Ishikawa (cell line): ENCODE data around the gene AHCYL2.

Experiments used
- CEBPB ChIP-seq: IDR thresholded peaks from 2 replicates; pipeline ENCODE4 v1.6.1; 2012
- CREB1 ChIP-seq: IDR thresholded peaks from 2 replicates; pipeline ENCODE4 v1.6.1; 2012; ENCODE audit warnings: low read depth
- EGR1 ChIP-seq: IDR thresholded peaks from 2 replicates; pipeline ENCODE4 v1.6.1; 2012
- EP300 ChIP-seq: IDR thresholded peaks from 2 replicates; pipeline ENCODE4 v1.6.1; 2012; ENCODE audit warnings: borderline replicate concordance
- FOXM1 ChIP-seq: IDR thresholded peaks from 2 replicates; pipeline ENCODE4 v1.6.1; 2012; ENCODE audit warnings: low read depth, borderline replicate concordance
- NFIC ChIP-seq: IDR thresholded peaks from 2 replicates; pipeline ENCODE4 v1.6.1; 2012
- RAD21 ChIP-seq: IDR thresholded peaks from 2 replicates; pipeline ENCODE4 v1.6.1; 2012; ENCODE audit warnings: low read depth
- TAF1 ChIP-seq: IDR thresholded peaks from 2 replicates; pipeline ENCODE4 v1.6.1; 2012; ENCODE audit warnings: low read depth, mild to moderate bottlenecking
- TCF12 ChIP-seq: IDR thresholded peaks from 2 replicates; pipeline ENCODE4 v1.6.1; 2012; ENCODE audit warnings: low read depth
- TEAD4 ChIP-seq: IDR thresholded peaks from 2 replicates; pipeline ENCODE4 v1.6.1; 2012
- YY1 ChIP-seq: IDR thresholded peaks from 2 replicates; pipeline ENCODE4 v1.6.1; 2012; ENCODE audit warnings: low read depth
- ZBTB7A ChIP-seq: IDR thresholded peaks from 2 replicates; pipeline ENCODE4 v1.6.1; 2012; ENCODE audit warnings: low read depth
- TF ChIP-seq, protein P1 (sequence below): IDR thresholded peaks from 2 replicates; pipeline ENCODE4 v1.6.1; 2012
- TF ChIP-seq, protein P2 (sequence below): IDR thresholded peaks from 2 replicates; pipeline ENCODE4 v1.6.1; 2012
- TF ChIP-seq, protein P3 (sequence below): IDR thresholded peaks from 2 replicates; pipeline ENCODE4 v1.6.1; 2012; ENCODE audit warnings: low read depth, mild to moderate bottlenecking

The AHCYL2 gene

DNA sequence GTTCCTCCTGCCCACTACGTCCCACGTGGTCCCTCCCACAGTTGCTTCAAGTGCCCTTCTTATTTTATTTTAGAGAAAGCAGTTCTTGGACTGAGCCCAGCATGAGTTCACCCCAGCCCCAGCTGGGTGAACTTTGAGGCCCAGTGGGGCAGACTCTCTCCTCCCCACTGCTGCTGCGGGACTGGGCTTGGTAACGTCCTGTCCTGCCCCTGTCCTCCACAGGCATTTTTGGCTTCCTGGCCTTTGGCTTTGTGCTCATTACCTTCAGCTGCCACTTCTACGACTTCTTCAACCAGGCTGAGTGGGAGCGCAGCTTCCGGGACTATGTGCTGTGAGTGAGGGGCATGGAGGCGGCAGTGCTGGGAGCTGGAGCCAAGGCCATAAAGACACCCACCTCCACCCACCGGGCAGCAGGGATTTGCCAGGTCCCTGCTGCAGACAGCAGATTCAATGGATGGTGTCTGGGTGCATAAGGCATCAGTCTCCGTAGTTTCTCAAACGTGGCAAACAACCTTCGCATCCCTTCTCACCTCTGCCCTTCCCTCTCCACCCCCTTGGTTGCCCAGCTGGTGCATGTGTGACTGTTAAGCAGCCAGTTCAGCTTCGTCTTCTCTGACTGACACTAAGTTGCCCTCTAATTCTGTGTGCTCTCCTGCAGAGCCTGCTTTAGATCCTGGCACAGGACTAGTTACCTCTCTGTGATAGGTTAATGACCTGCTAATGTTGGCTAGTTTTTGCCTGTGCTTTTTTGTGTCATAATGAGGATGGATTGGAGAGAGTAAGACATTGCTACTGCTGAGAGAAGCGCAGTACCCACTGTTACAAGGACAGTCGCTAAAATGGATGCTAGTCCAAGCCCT, 15.5 kb upstream of the AHCYL2 start:
- TF ChIP-seq YY1 (no peak), CREB1 (no peak)

DNA sequence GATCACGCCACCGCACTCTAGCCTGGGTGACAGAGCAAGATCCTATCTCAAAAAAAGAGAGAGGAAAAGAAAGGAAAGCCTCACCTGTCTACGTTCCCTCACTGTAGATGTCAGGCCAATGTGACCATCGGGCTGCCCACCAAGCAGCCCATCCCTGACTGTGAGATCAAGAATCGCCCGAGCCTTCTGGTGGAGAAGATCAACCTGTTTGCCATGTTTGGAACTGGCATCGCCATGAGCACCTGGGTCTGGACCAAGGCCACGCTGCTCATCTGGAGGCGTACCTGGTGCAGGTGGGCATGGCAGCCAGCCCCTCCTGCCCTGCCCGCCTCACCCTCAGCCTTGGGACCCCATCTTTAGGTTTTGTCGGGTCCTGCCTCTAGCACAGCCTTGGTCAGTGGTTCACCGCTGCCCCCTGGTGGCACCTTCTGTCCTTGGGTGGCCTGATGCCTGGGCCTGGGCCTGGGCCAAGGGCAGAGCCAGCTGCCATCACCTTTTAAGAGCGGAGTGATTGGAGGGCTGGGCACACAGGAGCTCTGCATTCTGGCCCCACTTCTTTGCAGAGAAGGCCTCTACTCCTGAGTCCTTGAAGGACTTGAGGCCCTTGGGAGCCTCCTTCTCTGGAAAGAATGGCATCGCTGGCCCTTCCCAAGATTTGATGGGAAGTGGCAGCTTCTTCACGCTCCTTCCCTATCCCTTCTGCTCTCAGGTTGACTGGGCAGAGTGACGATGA, 14.4 kb upstream of the AHCYL2 start:
- TF ChIP-seq RAD21 (peak; percentile 93), NFIC (peak; percentile 70), EGR1 (no peak), YY1 (no peak), TEAD4 (no peak), ZBTB7A (no peak)
- TF ChIP-seq, protein P1, sequence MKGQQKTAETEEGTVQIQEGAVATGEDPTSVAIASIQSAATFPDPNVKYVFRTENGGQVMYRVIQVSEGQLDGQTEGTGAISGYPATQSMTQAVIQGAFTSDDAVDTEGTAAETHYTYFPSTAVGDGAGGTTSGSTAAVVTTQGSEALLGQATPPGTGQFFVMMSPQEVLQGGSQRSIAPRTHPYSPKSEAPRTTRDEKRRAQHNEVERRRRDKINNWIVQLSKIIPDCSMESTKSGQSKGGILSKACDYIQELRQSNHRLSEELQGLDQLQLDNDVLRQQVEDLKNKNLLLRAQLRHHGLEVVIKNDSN = no peak

DNA sequence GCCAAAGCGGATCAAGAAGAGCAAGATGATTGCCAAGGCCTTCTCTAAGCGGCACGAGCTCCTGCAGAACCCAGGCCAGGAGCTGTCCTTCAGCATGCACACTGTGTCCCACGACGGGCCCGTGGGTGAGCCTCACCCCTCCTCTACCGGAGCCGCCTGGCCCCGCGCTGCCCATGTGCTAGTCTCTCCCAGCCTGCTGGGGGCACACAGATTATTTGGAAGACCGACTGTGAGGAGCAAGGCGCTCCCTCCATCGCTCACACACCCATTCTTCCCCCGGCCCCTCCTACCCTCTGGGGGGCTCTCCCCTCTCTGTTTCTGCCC, 13.9 kb upstream of the AHCYL2 start:
- TF ChIP-seq CEBPB (no peak), FOXM1 (no peak), NFIC (no peak), ZBTB7A (no peak), EGR1 (no peak), TAF1 (no peak), EP300 (no peak), TCF12 (no peak), TEAD4 (no peak)
- TF ChIP-seq, protein P1 = no peak
- TF ChIP-seq, protein P2, sequence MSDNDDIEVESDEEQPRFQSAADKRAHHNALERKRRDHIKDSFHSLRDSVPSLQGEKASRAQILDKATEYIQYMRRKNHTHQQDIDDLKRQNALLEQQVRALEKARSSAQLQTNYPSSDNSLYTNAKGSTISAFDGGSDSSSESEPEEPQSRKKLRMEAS = no peak

DNA sequence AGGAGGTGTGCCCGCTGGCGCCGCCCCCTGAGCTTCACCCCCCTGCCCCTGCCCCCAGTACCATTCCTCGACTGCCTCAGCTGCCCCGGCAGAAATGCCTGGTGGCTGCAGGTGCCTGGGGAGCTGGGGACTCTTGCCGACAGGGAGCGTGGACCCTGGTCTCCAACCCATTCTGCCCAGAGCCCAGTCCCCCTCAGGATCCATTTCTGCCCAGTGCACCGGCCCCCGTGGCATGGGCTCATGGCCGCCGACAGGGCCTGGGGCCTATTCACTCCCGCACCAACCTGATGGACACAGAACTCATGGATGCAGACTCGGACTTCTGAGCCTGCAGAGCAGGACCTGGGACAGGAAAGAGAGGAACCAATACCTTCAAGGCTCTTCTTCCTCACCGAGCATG, 12.7 kb upstream of the AHCYL2 start:
- no peak for TF ChIP-seq CREB1
- TF ChIP-seq TAF1 = no peak
- no peak for TF ChIP-seq EGR1
- TF ChIP-seq, protein P1 = no peak
- no peak for TF ChIP-seq YY1
- TF ChIP-seq EP300 = no peak
- TF ChIP-seq CEBPB = no peak
- TF ChIP-seq RAD21 = no peak
- no peak for TF ChIP-seq TCF12
- TF ChIP-seq, protein P2 = no peak
- TF ChIP-seq TEAD4 = no peak
- no peak for TF ChIP-seq FOXM1
- no peak for TF ChIP-seq NFIC
- TF ChIP-seq ZBTB7A = no peak
- TF ChIP-seq, protein P3, sequence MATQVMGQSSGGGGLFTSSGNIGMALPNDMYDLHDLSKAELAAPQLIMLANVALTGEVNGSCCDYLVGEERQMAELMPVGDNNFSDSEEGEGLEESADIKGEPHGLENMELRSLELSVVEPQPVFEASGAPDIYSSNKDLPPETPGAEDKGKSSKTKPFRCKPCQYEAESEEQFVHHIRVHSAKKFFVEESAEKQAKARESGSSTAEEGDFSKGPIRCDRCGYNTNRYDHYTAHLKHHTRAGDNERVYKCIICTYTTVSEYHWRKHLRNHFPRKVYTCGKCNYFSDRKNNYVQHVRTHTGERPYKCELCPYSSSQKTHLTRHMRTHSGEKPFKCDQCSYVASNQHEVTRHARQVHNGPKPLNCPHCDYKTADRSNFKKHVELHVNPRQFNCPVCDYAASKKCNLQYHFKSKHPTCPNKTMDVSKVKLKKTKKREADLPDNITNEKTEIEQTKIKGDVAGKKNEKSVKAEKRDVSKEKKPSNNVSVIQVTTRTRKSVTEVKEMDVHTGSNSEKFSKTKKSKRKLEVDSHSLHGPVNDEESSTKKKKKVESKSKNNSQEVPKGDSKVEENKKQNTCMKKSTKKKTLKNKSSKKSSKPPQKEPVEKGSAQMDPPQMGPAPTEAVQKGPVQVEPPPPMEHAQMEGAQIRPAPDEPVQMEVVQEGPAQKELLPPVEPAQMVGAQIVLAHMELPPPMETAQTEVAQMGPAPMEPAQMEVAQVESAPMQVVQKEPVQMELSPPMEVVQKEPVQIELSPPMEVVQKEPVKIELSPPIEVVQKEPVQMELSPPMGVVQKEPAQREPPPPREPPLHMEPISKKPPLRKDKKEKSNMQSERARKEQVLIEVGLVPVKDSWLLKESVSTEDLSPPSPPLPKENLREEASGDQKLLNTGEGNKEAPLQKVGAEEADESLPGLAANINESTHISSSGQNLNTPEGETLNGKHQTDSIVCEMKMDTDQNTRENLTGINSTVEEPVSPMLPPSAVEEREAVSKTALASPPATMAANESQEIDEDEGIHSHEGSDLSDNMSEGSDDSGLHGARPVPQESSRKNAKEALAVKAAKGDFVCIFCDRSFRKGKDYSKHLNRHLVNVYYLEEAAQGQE = no peak

DNA sequence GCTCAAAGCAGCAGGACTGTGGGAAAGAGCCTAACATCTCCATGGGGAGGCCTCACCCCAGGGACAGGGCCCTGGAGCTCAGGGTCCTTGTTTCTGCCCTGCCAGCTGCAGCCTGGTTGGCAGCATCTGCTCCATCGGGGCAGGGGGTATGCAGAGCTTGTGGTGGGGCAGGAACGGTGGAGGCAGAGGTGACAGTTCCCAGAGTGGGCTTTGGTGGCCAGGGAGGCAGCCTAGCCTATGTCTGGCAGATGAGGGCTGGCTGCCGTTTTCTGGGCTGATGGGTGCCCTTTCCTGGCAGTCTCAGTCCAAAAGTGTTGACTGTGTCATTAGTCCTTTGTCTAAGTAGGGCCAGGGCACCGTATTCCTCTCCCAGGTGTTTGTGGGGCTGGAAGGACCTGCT, 12.2 kb upstream of the AHCYL2 start:
- no peak for TF ChIP-seq CEBPB
- TF ChIP-seq, protein P1 = no peak
- no peak for TF ChIP-seq YY1
- no peak for TF ChIP-seq EGR1
- TF ChIP-seq CREB1 = no peak
- TF ChIP-seq TAF1 = no peak
- TF ChIP-seq TEAD4 = no peak
- TF ChIP-seq RAD21 = no peak
- TF ChIP-seq, protein P2 = no peak
- TF ChIP-seq ZBTB7A = no peak

DNA sequence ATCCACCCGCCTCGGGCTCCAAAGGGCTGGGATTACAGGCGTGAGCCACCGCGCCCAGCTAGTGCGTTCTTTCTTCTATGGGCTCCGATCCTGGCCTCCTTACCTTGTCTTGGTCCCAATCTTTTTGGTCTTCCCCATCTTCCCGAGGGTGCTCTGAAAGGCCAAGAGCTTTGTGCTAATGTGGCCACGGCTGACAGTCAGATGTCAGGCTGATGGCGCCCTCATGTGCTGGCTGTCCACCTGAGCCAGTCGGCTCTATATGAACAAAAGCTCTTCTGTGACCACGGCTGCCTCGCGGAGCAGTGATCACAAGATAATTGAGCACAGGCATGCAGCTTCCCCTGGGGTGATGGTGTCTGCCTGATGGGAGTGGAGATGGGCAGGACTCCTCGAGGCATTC, 11.0 kb upstream of the AHCYL2 start:
- peak; percentile 50 for TF ChIP-seq RAD21
- no peak for TF ChIP-seq FOXM1
- TF ChIP-seq ZBTB7A = no peak
